Measurements from ENCODE around the gene ARMH4.

ARMH4 gene

GRCh38 chr14:58026219-58026618, 125.8 kb downstream of the ARMH4 start:
- Histone ChIP-seq H3K27me3 (ENCODE audit: control insufficient read depth, insufficient read depth, low read length) (no peaks in the 10 kb centered on the region), H3K9me3 (ENCODE audit: control insufficient read depth, insufficient read depth, low read length) (no peaks in the 10 kb centered on the region), H3K36me3 (ENCODE audit: control insufficient read depth, insufficient read depth, low read length) (no peaks in the 10 kb centered on the region)

GRCh38 chr14:58014778-58015177, 137.2 kb downstream of the ARMH4 start:
- Histone ChIP-seq H3K9me3 (ENCODE audit: control insufficient read depth, insufficient read depth, low read length) (no peaks in the 10 kb centered on the region), H3K9ac (ENCODE audit: low read depth, low read length) (no peak overlapping the region), H3K27me3 (ENCODE audit: control insufficient read depth, insufficient read depth, low read length) (no peaks in the 10 kb centered on the region), H3K4me3 (ENCODE audit: low read depth, low read length) (no peak overlapping the region), H3K4me1 (ENCODE audit: control insufficient read depth, insufficient read depth, low read length) (no peaks in the 10 kb centered on the region), H3K36me3 (ENCODE audit: control insufficient read depth, insufficient read depth, low read length) (no peaks in the 10 kb centered on the region)

More at GRCh38 chr14:58026219-58026618, 125.8 kb downstream of the ARMH4 start:
- H3K4me1 ChIP-seq (ENCODE audit: control insufficient read depth, insufficient read depth, low read length) = no peaks in the 10 kb centered on the region
- no peak overlapping the region for H3K9ac ChIP-seq (ENCODE audit: low read depth, low read length)
- H3K4me3 ChIP-seq (ENCODE audit: low read depth, low read length) = no peak overlapping the region

- H3K9me3 ChIP-seq (ENCODE audit: control insufficient read depth, insufficient read depth, low read length) = no peaks in the 10 kb centered on the region
- H3K36me3 ChIP-seq (ENCODE audit: control insufficient read depth, insufficient read depth, low read length) = no peaks in the 10 kb centered on the region
- no peaks in the 10 kb centered on the region for H3K4me1 ChIP-seq (ENCODE audit: control insufficient read depth, insufficient read depth, low read length)
- H3K27me3 ChIP-seq (ENCODE audit: control insufficient read depth, insufficient read depth, low read length) = no peaks in the 10 kb centered on the region
- H3K9ac ChIP-seq (ENCODE audit: low read depth, low read length) = no peak overlapping the region
- H3K4me3 ChIP-seq (ENCODE audit: low read depth, low read length) = no peak overlapping the region
Observed at GRCh38 chr14:58002618-58003017, 149.4 kb downstream of the ARMH4 start.

- Histone ChIP-seq H3K4me3 (ENCODE audit: low read depth, low read length) (no peak overlapping the region), H3K27me3 (ENCODE audit: control insufficient read depth, insufficient read depth, low read length) (no peaks in the 10 kb centered on the region), H3K36me3 (ENCODE audit: control insufficient read depth, insufficient read depth, low read length) (no peaks in the 10 kb centered on the region), H3K9me3 (ENCODE audit: control insufficient read depth, insufficient read depth, low read length) (no peaks in the 10 kb centered on the region), H3K9ac (ENCODE audit: low read depth, low read length) (no peak overlapping the region), H3K4me1 (ENCODE audit: control insufficient read depth, insufficient read depth, low read length) (no peaks in the 10 kb centered on the region)
Observed at GRCh38 chr14:57999979-58000378, 152.0 kb downstream of the ARMH4 start.

GRCh38 chr14:57999471-57999870, 152.5 kb downstream of the ARMH4 start:
- Histone ChIP-seq H3K36me3 (ENCODE audit: control insufficient read depth, insufficient read depth, low read length) (no peaks in the 10 kb centered on the region), H3K27me3 (ENCODE audit: control insufficient read depth, insufficient read depth, low read length) (no peaks in the 10 kb centered on the region), H3K4me1 (ENCODE audit: control insufficient read depth, insufficient read depth, low read length) (no peaks in the 10 kb centered on the region), H3K9ac (ENCODE audit: low read depth, low read length) (no peak overlapping the region), H3K9me3 (ENCODE audit: control insufficient read depth, insufficient read depth, low read length) (no peaks in the 10 kb centered on the region), H3K4me3 (ENCODE audit: low read depth, low read length) (no peak overlapping the region)

GRCh38 chr14:57998766-57999165, 153.2 kb downstream of the ARMH4 start:
- Histone ChIP-seq H3K27me3 (ENCODE audit: control insufficient read depth, insufficient read depth, low read length) (no peaks in the 10 kb centered on the region), H3K9ac (ENCODE audit: low read depth, low read length) (no peak overlapping the region), H3K4me3 (ENCODE audit: low read depth, low read length) (no peak overlapping the region), H3K36me3 (ENCODE audit: control insufficient read depth, insufficient read depth, low read length) (no peaks in the 10 kb centered on the region), H3K9me3 (ENCODE audit: control insufficient read depth, insufficient read depth, low read length) (no peaks in the 10 kb centered on the region), H3K4me1 (ENCODE audit: control insufficient read depth, insufficient read depth, low read length) (no peaks in the 10 kb centered on the region)

GRCh38 chr14:57991353-57991752, 160.7 kb downstream of the ARMH4 start:
- Histone ChIP-seq H3K9me3 (ENCODE audit: control insufficient read depth, insufficient read depth, low read length) (no peaks in the 10 kb centered on the region), H3K36me3 (ENCODE audit: control insufficient read depth, insufficient read depth, low read length) (no peaks in the 10 kb centered on the region), H3K4me1 (ENCODE audit: control insufficient read depth, insufficient read depth, low read length) (no peaks in the 10 kb centered on the region)

GRCh38 chr14:57988445-57988844, 163.6 kb downstream of the ARMH4 start:
- no peak overlapping the region for H3K9ac ChIP-seq (ENCODE audit: low read depth, low read length)
- no peak overlapping the region for H3K4me3 ChIP-seq (ENCODE audit: low read depth, low read length)
- no peaks in the 10 kb centered on the region for H3K9me3 ChIP-seq (ENCODE audit: control insufficient read depth, insufficient read depth, low read length)
- no peaks in the 10 kb centered on the region for H3K36me3 ChIP-seq (ENCODE audit: control insufficient read depth, insufficient read depth, low read length)
- no peaks in the 10 kb centered on the region for H3K4me1 ChIP-seq (ENCODE audit: control insufficient read depth, insufficient read depth, low read length)
- no peaks in the 10 kb centered on the region for H3K27me3 ChIP-seq (ENCODE audit: control insufficient read depth, insufficient read depth, low read length)

More at GRCh38 chr14:57991353-57991752, 160.7 kb downstream of the ARMH4 start:
- no peak overlapping the region for H3K9ac ChIP-seq (ENCODE audit: low read depth, low read length)
- no peak overlapping the region for H3K4me3 ChIP-seq (ENCODE audit: low read depth, low read length)
- H3K27me3 ChIP-seq (ENCODE audit: control insufficient read depth, insufficient read depth, low read length) = no peaks in the 10 kb centered on the region

GRCh38 chr14:57987596-57988300, 164.3 kb downstream of the ARMH4 start:
- Histone ChIP-seq H3K27me3 (ENCODE audit: control insufficient read depth, insufficient read depth, low read length) (no peaks in the 10 kb centered on the region), H3K4me3 (ENCODE audit: low read depth, low read length) (no peak overlapping the region), H3K4me1 (ENCODE audit: control insufficient read depth, insufficient read depth, low read length) (no peaks in the 10 kb centered on the region), H3K36me3 (ENCODE audit: control insufficient read depth, insufficient read depth, low read length) (no peaks in the 10 kb centered on the region), H3K9me3 (ENCODE audit: control insufficient read depth, insufficient read depth, low read length) (no peaks in the 10 kb centered on the region), H3K9ac (ENCODE audit: low read depth, low read length) (no peak overlapping the region)

- Histone ChIP-seq H3K4me1 (ENCODE audit: control insufficient read depth, insufficient read depth, low read length) (no peaks in the 10 kb centered on the region), H3K9me3 (ENCODE audit: control insufficient read depth, insufficient read depth, low read length) (no peaks in the 10 kb centered on the region), H3K36me3 (ENCODE audit: control insufficient read depth, insufficient read depth, low read length) (no peaks in the 10 kb centered on the region), H3K27me3 (ENCODE audit: control insufficient read depth, insufficient read depth, low read length) (no peaks in the 10 kb centered on the region), H3K9ac (ENCODE audit: low read depth, low read length) (no peak overlapping the region), H3K4me3 (ENCODE audit: low read depth, low read length) (no peak overlapping the region)
Observed at GRCh38 chr14:57987051-57987450, 165.0 kb downstream of the ARMH4 start.

- Histone ChIP-seq H3K9ac (ENCODE audit: low read depth, low read length) (no peak overlapping the region), H3K27me3 (ENCODE audit: control insufficient read depth, insufficient read depth, low read length) (no peaks in the 10 kb centered on the region), H3K4me1 (ENCODE audit: control insufficient read depth, insufficient read depth, low read length) (no peaks in the 10 kb centered on the region), H3K9me3 (ENCODE audit: control insufficient read depth, insufficient read depth, low read length) (no peaks in the 10 kb centered on the region), H3K4me3 (ENCODE audit: low read depth, low read length) (no peak overlapping the region), H3K36me3 (ENCODE audit: control insufficient read depth, insufficient read depth, low read length) (no peaks in the 10 kb centered on the region)
Observed at GRCh38 chr14:57982804-57983634, 169.0 kb downstream of the ARMH4 start.

Data from iPS-15b (cell line).